ENCODE data around the gene PRH1.

PRH1 gene

GRCh38 chr12:10884086-10884725, at the start of gene PRH1:
Gene PRH1 (minus strand): TSS chr12:10884255. CDS start chr12:10884217, 38 bp downstream.
- DNase-seq (ENCODE audit: low read depth), result no peak

DNA sequence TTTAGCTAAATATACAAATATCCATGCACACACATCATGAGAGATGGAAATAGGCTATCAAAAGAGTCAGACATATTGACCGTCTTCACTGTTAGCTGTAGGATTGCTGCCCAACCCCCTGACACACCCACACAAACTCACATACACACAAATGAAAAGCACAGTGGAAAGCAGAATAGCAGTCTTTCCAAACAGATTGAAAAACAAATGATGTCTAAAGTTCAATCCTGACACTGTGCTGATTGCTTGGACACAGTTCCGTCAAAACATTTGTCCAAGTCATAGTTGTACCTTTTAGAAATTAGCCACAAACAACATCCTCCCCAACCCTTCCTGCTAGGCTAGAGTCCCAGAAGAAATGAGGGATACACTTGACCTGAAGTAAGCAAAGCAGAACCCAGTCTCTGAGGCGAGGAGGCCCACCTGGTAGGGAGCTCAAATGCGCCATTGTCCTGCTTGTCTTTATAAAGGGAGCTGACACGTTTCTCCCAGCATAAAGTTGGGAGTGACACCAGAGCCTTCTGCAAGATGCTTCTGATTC, 44.8 kb upstream of the PRH1 start, which contains the start of gene PRH2:
Gene PRH2, plus strand, starts transcription at position 491 of the 541 bp plus-strand sequence. Its CDS starts 38 bp downstream, at position 529.
- no peak for DNase-seq (ENCODE audit: low read depth)

- no peak for DNase-seq (ENCODE audit: low read depth)
Observed at GRCh38 chr12:10926269-10926668, 42.2 kb upstream of the PRH1 start.

DNA sequence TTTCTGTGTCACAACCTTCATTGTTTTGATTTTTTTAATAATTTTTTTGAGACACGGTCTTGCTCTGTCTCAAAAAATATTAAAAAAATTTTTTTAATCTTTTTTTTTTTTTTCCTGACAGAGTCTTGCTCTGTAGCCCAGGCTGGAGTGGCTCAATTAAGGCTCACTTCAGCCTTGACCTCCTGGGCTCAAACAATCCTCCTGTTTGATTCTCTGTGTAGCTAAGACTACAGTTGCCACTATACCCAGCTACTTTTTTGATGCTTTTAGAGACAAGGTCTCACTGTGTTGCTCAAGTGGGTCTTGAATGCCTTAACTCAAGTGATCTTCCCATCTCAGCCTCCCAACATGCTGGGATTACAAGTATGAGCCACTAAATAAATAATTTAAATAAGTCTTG, 35.8 kb upstream of the PRH1 start:
- DNase-seq (ENCODE audit: low read depth), result no peak

DNA sequence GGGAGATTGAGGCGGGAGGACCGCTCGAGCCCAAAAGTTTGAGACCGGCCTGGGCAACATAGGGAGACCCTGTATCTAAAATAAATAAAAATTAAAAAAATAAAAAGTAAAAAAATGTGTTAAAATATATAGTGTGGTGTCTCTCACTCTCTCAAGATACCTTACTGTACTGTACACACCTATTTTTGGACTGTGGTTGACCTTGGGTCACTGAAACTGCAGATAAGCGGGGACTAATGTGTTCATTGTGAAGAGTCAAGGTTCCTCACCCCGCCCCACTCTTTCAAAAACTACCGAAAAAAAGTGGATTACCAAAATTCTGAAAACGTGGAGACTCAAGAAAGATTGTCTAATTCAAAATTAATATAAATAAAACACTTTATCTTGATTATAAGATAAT, 26.3 kb upstream of the PRH1 start:
- DNase-seq (ENCODE audit: low read depth), result no peak

DNA sequence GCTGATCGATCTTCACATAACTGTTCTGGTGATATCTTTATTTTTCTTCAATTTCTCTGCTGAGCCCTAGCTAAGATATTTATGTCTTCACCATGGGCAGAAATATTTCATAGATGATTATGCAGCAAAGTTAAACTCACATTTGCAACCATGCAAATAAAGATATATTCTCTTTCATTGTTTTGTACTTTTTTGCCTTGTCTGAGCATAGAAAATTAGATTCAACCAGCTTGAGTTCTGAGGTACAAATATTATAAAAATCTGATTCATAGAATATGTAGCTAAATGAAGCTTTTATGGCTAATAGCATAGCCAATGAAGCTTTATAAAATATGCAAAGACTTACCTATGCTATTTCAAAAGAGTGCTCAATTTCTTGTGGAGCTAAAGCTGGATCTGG, 25.4 kb upstream of the PRH1 start, which contains the start of gene TAS2R13:
Gene TAS2R13, minus strand, starts transcription at position 101 of the 400 bp plus-strand sequence. CDS start 264 bp downstream, outside the sequence.
- DNase-seq (ENCODE audit: low read depth), result no peak

GRCh38 chr12:10904686-10905085, 20.6 kb upstream of the PRH1 start:
- DNase-seq (ENCODE audit: low read depth), result no peak

DNA sequence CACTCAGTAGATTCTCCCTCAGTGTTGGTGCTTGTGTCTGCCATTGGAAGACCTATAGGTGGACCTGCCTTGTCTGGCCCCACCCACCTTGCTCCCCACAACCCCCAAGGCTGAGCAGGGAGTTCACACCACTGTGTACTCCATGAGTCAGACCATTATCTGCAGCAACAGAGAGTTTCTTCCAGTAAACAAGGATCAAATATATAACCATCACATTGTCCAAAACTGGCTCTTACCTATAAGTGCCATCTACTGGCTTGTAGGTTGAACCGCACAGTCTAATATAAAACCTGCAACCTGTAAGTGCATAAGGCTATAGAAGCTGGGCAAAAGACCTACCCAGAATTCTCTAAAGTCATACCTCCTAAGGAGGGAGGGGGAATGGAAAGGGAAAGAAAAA, 17.4 kb upstream of the PRH1 start:
- no peak for DNase-seq (ENCODE audit: low read depth)

DNA sequence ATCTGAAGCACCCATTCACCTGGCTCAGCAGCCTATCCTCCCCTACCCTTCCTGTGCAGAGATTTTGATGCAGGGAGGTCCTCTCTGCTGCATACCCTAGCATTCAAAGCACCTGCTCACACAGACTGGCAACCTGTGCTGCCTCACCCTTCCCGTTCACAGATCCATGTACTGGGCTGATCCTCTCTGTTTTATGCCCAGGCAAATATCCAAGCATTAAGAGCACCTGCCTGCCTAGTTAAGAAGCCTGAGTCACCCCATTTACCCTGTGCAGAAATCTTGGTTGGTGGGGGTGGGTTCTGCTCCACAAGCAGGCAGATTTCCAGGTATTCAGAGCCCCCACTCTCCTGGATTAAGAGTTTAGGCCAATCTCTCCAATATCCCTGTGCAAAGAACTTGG, 16.9 kb upstream of the PRH1 start:
- no peak for DNase-seq (ENCODE audit: low read depth)

DNA sequence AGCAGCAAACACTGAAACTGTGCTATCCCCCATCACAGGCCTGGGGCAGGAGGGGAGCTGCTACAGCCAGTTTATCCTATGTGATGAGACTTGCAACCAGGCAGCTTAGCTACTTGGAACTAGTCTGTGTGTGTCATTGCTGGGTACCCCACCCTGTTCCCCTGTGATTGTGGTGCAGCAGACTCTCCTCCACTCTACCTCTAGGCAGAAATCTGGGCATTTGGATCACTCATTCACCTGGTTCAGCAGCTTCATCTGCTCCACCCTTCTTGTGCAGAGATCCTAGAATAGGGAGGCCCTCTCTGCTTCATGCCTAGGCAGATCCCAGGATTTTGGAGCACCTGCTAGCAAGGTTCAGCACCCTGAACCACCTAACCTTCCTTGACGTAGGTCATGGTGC, 16.5 kb upstream of the PRH1 start:
- DNase-seq (ENCODE audit: low read depth), result no peak

GRCh38 chr12:10896854-10897253, 12.8 kb upstream of the PRH1 start:
- no peak for DNase-seq (ENCODE audit: low read depth)

GRCh38 chr12:10891937-10892336, 7.9 kb upstream of the PRH1 start:
- DNase-seq (ENCODE audit: low read depth), result no peak

GRCh38 chr12:10889226-10889625, 5.2 kb upstream of the PRH1 start:
- no peak for DNase-seq (ENCODE audit: low read depth)

GRCh38 chr12:10873378-10873777, 10.7 kb downstream of the PRH1 start:
- no peak for DNase-seq (ENCODE audit: low read depth)

- no peak for DNase-seq (ENCODE audit: low read depth)
Observed at GRCh38 chr12:10867381-10867780, 16.7 kb downstream of the PRH1 start.

DNA sequence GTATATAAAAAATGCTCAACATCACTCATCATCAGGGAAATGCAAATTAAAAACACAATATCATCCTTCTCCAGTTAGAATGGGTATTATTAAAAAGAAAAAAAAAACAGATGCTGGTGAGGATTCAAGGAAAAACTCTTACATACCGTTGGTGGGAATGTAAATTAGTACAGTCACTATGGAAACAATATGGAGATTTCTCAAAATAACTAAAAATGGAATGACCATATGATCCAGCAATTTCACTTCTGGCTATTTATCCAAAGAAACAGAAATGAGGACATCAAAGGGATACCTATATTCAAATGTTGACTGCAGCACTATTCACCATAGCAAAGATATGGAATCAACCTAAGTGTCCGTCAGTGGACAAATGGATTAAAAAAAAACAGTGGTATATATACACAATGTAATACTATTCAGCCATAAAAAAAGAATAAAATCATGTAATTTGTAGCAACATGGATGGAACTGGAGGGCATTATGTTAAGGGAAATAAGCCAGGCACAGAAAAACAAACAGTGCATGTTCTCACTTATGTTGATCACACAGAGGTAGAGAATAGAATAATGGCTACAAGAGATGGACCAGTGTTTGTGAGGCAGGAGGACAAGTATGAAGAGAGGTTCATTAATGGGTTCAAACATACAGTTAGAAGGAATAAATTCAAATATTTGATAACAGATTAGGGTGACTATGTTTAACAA, 20.4 kb downstream of the PRH1 start:
- DNase-seq (ENCODE audit: low read depth), result no peak

DNA sequence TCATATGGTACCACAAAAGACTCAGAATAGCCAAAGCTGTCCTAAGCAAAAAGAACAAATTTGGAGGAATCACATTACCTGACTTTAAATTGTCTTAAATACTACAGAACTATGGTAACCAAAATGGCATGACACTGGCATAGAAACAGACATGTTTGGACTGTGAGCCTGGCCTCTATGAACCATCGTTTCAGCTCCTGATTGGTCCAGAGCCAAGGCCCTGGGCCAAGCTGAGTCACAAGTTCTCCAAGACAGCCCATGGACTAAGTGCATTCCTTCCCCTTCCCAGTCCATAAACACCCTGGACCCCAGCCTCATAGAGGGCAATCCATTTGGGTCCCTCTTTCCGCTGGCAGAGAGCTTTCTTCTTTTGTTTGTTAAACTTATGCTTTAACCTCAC, 22.7 kb downstream of the PRH1 start:
- DNase-seq (ENCODE audit: low read depth), result no peak

GRCh38 chr12:10855807-10856206, 28.2 kb downstream of the PRH1 start:
- no peak for DNase-seq (ENCODE audit: low read depth)

DNA sequence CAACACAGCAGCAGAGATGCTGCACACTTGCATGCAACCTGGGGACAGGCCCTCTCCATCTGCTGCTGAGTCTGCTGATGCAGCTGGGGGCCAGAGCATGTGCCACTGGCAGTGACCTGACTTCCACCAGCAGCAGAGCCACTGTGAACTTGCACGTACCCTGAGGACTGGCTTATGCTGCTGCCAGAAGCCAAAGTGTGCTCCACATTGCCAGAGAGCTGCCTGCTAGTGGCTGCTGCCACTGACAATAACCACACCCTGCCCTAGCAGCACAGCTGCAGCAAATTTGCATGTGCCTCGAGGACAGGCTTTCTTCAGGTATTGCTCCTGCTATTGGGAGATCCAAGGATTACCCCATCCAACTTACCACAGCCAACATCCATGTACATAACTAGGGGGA, 30.3 kb downstream of the PRH1 start:
- no peak for DNase-seq (ENCODE audit: low read depth)

- DNase-seq (ENCODE audit: low read depth), result no peak
Observed at GRCh38 chr12:10851243-10851858, 32.7 kb downstream of the PRH1 start.

GRCh38 chr12:10849425-10849878, 34.6 kb downstream of the PRH1 start, which contains the start of gene PRR4:
Gene PRR4 (minus strand): TSS chr12:10849475. CDS start chr12:10849437, 38 bp downstream.
- no peak for DNase-seq (ENCODE audit: low read depth)

DNA sequence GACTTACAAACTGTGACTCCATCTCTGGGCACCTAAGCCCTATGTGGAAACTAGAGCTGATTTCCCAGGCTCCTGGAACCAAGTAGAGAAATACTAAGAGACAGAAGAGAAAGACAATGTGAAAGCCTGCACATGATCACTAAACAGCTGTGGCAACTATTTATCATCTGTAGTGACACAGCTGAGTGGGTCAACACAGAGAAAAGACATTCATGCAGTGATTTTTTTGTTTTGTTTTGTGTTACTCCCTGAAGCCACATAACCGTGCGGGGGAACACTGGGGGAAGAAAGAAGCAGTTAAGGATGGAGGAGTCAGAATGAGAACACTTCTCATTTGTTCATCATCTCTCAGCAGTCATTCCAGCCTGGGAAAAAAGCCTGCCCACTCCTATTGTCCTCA, 36.3 kb downstream of the PRH1 start:
- no peak for DNase-seq (ENCODE audit: low read depth)

- DNase-seq (ENCODE audit: low read depth), result no peak
Observed at GRCh38 chr12:10842862-10843261, 41.2 kb downstream of the PRH1 start.
